HG03139 (cell line): Measurements from ENCODE around the gene WDR3.

Experiments used
- ATAC-seq: cut with Tn5 transposase; IDR thresholded peaks from one replicate; pipeline ENCODE4 v1.9.1; 2021; ENCODE audit not compliant: unreplicated experiment

The WDR3 gene

GRCh38 chr1:117942293-117942692 is 12.8 kb downstream of the WDR3 start:
- no peak for ATAC-seq

DNA sequence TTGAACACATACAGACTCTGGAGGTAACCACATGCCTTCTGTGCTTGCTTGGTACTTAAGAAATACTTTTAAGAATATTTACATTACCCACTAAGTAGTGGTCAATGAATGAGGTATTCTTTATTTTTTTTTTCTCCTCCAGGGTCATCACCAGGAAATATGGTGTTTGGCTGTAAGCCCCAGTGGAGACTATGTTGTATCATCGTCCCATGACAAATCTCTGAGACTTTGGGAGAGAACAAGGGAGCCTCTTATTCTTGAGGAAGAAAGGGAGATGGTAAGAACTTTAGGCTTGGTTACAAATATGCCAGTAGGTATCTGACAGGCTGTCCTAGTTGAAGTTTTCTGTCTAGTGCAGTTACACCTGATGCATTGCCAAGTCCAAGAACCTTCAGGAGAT is 22.8 kb downstream of the WDR3 start:
- ATAC-seq = no peak

DNA sequence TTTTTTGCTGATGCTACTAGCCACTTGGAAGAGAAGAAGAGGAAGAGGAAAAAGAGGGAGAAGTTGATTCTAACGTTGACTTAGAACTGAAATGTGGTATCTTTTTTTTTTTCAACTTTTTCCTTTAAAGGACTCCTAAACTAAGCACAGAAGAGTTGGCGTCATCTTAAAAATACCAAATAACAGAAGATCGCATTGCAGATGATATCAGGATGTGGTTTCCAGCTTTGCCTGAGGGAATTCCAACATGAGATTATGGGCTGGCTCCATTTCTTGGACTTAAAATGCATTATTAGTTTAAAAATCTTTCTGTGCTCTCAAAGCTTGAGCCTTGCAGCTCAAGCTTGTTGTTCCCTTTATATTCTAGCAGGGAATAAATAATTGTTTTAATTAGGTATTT is 29.8 kb downstream of the WDR3 start:
- ATAC-seq = no peak

DNA sequence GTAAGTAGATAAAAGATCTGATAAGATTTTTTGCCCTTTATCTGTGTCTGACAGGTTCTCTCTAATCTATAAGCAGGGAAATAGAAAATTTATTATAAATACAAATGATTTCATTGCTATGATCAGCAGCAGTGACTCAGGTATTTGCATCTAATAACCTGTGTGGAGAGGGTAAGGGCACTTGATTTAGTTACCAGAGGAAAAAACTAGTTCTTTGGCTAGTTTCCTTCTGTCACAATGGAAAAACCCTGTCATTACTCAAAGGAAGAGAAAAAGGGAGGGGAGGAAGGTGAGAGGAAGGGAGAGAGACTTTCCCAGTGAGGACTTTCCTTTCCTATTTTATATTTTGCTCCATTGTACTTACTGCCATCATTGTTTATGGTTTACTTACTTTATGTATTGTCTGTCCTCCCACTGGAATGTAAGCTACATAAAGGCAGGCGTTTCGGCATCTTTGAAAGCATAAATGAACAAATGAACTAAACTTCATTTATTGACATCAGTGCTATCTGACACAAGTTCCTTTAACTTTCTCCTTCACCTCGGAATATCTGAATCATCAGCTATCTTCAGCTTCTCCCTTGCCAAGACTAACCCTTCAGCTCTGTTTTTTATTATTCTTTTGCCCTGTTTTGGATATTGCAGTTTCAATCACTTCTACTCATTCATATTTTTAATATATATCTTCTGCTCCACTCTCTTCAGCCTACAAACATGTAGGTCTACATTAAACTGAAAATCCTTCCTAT is 34.9 kb downstream of the WDR3 start:
- no peak for ATAC-seq

- ATAC-seq = no peak
These were observed 37.9 kb downstream of the WDR3 start for GRCh38 chr1:117967477-117967876.

GRCh38 chr1:117967881-117968280 is 38.3 kb downstream of the WDR3 start:
- ATAC-seq = no peak

- no peak for ATAC-seq
These were observed 40.7 kb downstream of the WDR3 start for GRCh38 chr1:117970252-117970651.

DNA sequence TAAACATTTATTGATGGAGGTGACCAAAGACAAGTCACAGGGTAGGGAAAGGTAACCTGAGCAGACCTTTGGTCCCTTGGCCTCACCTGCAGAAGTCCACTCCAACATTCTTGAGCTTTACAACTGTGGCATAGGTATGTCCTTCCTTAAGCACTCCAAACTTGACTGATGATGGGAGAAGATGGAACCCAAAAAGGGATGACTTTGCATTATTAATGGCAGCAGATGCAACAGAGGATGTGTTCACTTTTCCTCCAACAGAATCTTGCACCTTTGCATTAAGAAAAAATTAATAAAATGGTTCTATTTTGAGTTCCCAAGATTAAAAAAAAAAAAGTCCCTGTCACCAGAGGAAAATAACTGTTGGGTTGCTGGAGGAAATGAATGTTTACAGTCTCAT is 42.2 kb downstream of the WDR3 start:
- no peak for ATAC-seq

- ATAC-seq = no peak
These were observed 46.8 kb downstream of the WDR3 start for GRCh38 chr1:117976381-117976780.

DNA sequence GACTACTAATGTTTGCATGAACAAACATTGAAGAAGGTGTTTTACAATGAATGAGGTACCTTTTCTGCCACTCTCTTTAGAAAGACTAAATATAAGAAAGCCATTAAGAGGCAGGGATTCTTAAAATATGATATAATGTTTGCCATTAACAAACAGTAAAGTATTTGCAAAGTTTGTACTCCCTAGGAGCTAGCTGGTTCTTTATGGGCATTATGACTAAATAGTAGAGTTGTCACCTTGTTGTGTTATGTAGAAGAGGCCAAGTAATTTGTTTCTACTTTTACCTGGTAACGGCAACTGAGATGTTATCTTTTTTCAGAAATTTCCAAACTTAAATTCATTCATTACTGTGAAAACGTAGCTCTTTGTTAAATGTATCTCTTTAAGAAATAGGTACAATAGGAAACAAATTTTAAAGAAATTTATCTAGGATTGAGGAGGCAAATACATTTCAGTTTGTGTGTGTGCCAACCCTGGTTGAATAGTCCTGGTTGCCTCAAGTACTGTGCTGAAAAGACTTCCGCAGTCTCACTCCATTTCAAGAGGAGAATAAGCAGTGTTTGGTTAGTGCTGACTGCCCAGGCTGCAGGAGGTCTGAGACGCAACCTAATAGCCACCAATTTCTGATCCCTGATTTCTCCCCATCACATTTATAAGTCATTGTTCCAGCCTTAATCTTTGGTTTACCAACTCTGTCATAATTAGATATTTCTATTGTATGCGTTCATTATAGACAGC is 52.1 kb downstream of the WDR3 start:
- no peak for ATAC-seq

- no peak for ATAC-seq
These were observed 55.7 kb downstream of the WDR3 start for GRCh38 chr1:117985239-117985638.

GRCh38 chr1:117985973-117986372 is 56.4 kb downstream of the WDR3 start:
- ATAC-seq = no peak

DNA sequence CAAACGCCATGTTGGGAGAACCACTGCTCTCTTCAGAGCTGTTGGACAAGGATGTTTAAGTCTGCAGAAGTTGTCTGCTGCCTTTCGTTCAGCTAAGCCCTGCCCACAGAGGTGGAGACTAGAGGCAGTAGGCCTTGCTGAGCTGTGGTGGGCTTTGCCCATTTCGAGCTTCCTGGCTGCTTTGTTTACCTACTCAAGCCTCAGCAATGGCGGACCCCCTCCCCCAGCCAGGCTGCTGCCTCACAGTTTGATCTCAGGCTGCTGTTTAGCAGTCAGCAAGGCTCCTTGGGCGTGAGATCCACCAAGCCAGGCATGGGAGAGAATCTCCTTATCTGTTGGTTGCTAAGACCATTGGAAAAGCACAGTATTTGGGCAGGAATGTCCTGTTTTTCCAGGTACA is 74.8 kb downstream of the WDR3 start:
- no peak for ATAC-seq

GRCh38 chr1:118007391-118007790 is 77.9 kb downstream of the WDR3 start:
- no peak for ATAC-seq

DNA sequence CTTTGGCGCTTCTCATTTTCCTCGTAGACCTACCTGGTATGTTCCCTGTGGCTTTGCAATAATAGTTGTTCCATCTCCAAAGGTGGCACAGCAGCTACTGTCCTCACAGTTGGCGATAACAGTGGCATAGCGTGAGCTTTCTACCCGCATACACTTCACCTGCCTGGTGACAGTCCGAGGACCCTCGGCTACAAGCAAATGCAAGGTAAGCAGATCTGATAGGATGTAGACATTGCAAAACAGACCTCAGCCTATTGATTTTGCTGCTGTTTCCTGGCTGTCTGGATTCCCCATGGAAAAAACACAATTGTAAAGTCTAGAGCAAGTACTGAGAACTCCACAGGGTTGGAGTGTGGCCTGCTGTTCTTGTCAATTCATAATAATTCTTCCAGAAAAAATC is 78.5 kb downstream of the WDR3 start:
- ATAC-seq = no peak

DNA sequence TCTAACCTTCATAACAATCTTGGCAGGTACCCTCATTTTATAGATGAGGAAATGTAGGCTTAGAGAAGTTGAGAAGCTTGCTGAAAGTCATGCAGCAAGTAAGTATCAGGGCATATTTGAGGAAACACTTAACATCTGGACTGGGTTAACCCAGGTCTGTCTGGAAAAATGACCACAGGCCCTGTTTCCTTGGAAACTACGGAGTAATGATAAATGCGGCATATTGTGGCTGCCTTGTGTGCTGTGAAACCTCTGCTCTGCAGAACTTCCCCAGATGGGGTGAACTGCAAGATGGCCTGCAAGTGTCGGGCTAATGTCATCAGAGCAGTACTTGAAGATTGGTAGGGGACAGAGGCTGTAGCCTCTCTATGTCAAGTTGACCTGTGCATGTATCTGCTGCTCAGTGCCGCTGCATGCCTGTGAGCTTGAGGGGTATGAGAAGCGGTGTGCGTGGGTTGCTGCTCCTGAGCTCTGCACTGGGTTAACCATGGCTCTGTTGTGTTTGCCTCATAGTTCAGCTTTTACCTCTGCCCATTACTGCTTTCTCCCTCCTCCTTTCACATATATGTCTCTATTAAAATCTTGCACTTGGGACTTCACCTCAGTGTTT is 83.1 kb downstream of the WDR3 start:
- no peak for ATAC-seq

- no peak for ATAC-seq
These were observed 83.8 kb downstream of the WDR3 start for GRCh38 chr1:118013336-118013735.

- no peak for ATAC-seq
These were observed 84.4 kb downstream of the WDR3 start for GRCh38 chr1:118013938-118014337.
